Esophagus muscularis mucosa (tissue), 4 donors: ENCODE measurements around the gene TBX3. TPM values are rescaled to one million over a fixed set of nuclear protein-coding genes. Genes with fewer than 3 reads are reported as not detected.

ENCODE experiments used
- DNase-seq: peaks from one replicate; pipeline ENCODE4 v3.0.0-alpha.2; 2017; ENCODE audit errors: extremely low spot score
- H3K27ac ChIP-seq, 4 donors: fragments of 200-600 bp; sonication (generic); replicated peaks in 1 of 4; 1 replicate in 3 of 4; 2 replicates in 1 of 4; pipeline ENCODE4 v1.5.1; 2016 to 2019; ENCODE audit warnings: mild to moderate bottlenecking in 1 of 4
- H3K27me3 ChIP-seq, 4 donors: fragments of 200-600 bp; sonication (generic); one replicate each; pipeline versions ENCODE4 v1.5.1 to v1.6.0; 2016 to 2019
- H3K36me3 ChIP-seq, 4 donors: fragments of 200-600 bp; sonication (generic); one replicate each; pipeline ENCODE4 v1.5.1; 2016 to 2019
- H3K4me1 ChIP-seq, 4 donors: fragments of 200-600 bp; sonication (generic); one replicate each; pipeline ENCODE4 v1.5.1; 2016 to 2019
- H3K4me3 ChIP-seq, 4 donors: fragments of 200-600 bp; sonication (generic); 1 replicate in 2 of 4; 2 replicates in 2 of 4; pipeline ENCODE4 v1.5.1; 2016 to 2019; ENCODE audit warnings: mild to moderate bottlenecking in 4 of 4, moderate library complexity in 1 of 4
- H3K9me3 ChIP-seq, 4 donors: fragments of 200-600 bp; sonication (generic); 1 replicate in 3 of 4; 2 replicates in 1 of 4; pipeline ENCODE4 v1.5.1; 2016 to 2019
- EP300 ChIP-seq: sonication (generic); formaldehyde crosslinking; IDR thresholded peaks from one replicate; pipeline ENCODE4 v1.6.1; 2017; ENCODE audit warnings: antibody characterized with exemption
- POLR2A ChIP-seq: fragments of 450-650 bp; IDR thresholded peaks from one replicate; pipeline ENCODE4 v1.6.1; 2017; ENCODE audit warnings: antibody characterized with exemption, moderate library complexity, mild to moderate bottlenecking, low read depth
- POLR2AphosphoS5 ChIP-seq, 2 donors: sonication (generic); formaldehyde crosslinking; IDR thresholded peaks; one replicate each; pipeline ENCODE4 v1.6.1; 2017; ENCODE audit warnings: antibody characterized with exemption in 2 of 2
- WGBS: methylation state at CpG from one replicate; pipeline ENCODE4 v1.1.5; 2018; 5-methylcytosine and 5-hydroxymethylcytosine counted together
- intact Hi-C: fragments of 100-400 bp; cut with DNase I; formaldehyde crosslinking; loops from one replicate; pipeline ENCODE4 v1.15.1; 2023
- total RNA-seq, 4 donors: library from RNA; depleted of rRNA; stranded (reverse); fragments of >200 nt; gene quantifications; one replicate each; pipeline versions ENCODE4 v1.1.0 to v1.2.1, GENCODE V29; 2016
- TF ChIP-seq, protein P1 (sequence below), 3 experiments: fragments of 200-600 bp in 2 of 3; fragments of 450-650 bp in 1 of 3; sonication (generic) in 2 of 3; IDR thresholded peaks; one replicate each; pipeline ENCODE4 v1.5.1; 2017 to 2019; ENCODE audit warnings: antibody characterized with exemption in 3 of 3, mild to moderate bottlenecking in 2 of 3, moderate library complexity in 1 of 3

The TBX3 gene
- total RNA-seq, 4 donors from 2014 or later, result 5.3 to 10.4 (median 8.6) TPM

DNA sequence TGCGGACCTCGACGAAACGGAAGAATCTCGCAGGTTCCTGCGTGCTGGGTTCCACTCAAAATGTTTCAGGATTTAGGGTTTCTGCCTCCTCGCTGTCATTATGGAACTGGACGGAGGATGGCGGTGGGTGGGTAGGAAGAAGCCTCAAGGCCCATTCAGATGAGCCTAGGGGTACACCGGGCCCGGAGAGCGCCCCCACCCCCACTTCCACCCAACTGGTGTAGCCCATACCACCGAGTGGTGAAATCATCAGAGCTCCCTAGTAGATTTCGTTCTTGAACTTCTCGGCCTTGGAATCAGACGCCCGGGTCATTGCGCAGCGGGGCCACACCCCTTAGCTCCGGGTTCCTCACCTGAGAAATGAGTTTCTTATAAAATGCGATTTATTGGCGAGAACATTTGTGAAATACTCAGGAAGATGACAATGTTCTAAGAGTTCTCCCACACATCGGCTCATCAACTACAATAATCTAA is 13.3 kb upstream of the TBX3 start:
- no peak overlapping the region for H3K27ac ChIP-seq
- no peak for TF ChIP-seq POLR2A
- TF ChIP-seq, protein P1, sequence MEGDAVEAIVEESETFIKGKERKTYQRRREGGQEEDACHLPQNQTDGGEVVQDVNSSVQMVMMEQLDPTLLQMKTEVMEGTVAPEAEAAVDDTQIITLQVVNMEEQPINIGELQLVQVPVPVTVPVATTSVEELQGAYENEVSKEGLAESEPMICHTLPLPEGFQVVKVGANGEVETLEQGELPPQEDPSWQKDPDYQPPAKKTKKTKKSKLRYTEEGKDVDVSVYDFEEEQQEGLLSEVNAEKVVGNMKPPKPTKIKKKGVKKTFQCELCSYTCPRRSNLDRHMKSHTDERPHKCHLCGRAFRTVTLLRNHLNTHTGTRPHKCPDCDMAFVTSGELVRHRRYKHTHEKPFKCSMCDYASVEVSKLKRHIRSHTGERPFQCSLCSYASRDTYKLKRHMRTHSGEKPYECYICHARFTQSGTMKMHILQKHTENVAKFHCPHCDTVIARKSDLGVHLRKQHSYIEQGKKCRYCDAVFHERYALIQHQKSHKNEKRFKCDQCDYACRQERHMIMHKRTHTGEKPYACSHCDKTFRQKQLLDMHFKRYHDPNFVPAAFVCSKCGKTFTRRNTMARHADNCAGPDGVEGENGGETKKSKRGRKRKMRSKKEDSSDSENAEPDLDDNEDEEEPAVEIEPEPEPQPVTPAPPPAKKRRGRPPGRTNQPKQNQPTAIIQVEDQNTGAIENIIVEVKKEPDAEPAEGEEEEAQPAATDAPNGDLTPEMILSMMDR (IDR thresholded peaks at IDR 0.05), result no peak
- TF ChIP-seq POLR2AphosphoS5 (IDR thresholded peaks at IDR 0.05), result no peak
- TF ChIP-seq EP300, result no peak
- H3K27me3 ChIP-seq, result peaks cover 0 to 100% (median 66%) of the 10 kb centered on the region in 4 donors
- no peak for DNase-seq
- H3K4me1 ChIP-seq, result peaks cover 11 to 49% (median 24%) of the 10 kb centered on the region in 4 donors
- no peak overlapping the region for H3K4me3 ChIP-seq
- no peaks in the 10 kb centered on the region for H3K9me3 ChIP-seq
- WGBS, result 9% methylated on average over 15 of the region's 23 CpGs
- intact Hi-C loops, result no loop called here
- no peaks in the 10 kb centered on the region for H3K36me3 ChIP-seq

DNA sequence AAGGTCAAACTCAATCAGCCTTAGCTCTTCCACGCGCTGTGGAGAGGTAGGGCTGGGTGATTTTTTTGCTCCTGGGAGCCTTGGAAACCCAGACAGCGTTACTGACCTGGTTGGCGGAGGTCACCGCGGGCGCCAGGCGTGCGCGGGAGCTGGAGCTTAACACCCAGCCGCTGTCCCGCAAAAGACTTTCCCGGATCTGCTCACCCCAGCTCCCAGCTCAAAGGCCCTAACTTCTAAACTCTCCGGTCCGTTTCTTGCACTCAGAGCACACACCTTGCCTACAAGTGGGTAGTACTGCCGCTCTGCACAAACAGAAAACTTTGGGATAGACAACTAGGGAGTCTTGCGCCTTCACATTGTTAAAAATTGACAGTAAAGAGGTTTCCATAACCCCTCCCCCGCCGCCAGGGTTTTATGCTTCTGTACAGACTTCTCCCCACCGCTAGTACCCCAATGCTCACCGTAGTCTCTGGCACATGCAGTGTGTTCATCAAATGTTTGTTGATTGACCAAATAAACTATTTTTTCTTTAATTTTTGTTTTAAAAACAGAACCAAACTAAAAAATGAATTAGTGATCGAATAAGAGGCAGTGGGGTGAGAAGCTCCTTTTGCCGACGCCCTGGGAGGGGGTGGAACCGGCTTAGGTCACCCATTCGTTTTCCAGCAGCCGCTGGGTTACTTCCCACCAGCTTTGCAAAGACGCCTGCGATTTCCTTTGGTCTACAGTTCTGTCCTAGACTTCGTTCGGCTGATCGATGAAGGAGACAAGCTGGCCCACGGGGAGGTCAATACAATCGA is 12.7 kb upstream of the TBX3 start:
- Histone ChIP-seq H3K27me3 (peaks cover 0 to 100% (median 70%) of the 10 kb centered on the region in 4 donors), H3K9me3 (no peaks in the 10 kb centered on the region), H3K36me3 (no peaks in the 10 kb centered on the region), H3K4me3 (no peak overlapping the region), H3K4me1 (peaks cover 11 to 53% (median 30%) of the 10 kb centered on the region in 4 donors), H3K27ac (no peak overlapping the region)
- no peak for DNase-seq
- 24% methylated on average over 31 of the region's 34 CpGs for WGBS
- TF ChIP-seq EP300 (no peak), POLR2A (no peak), POLR2AphosphoS5 (IDR thresholded peaks at IDR 0.05) (no peak)
- TF ChIP-seq, protein P1 (IDR thresholded peaks at IDR 0.05), result no peak
- intact Hi-C loops, result no loop called here

DNA sequence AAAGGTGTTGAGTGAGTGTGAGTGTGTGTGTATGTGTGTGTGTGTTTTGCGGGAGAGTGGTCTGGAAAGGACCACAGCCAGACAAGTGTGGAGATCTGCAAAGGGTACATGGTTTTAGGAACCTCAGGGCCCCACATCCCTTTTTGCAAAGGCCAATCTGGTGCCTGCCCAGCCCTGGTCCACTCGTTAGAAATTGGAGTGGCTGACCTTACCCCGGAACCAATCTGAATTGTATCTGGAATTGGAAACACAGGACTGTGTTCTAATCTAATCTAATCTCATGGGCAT is 11.3 kb upstream of the TBX3 start:
- no peak overlapping the region for H3K27ac ChIP-seq
- TF ChIP-seq, protein P1 (IDR thresholded peaks at IDR 0.05), result no peak
- TF ChIP-seq EP300 (no peak), POLR2AphosphoS5 (IDR thresholded peaks at IDR 0.05) (no peak), POLR2A (no peak)
- intact Hi-C loops, result no loop called here
- H3K4me1 ChIP-seq, result peaks cover 11 to 49% (median 29%) of the 10 kb centered on the region in 4 donors
- no peak for DNase-seq
- H3K4me3 ChIP-seq, result no peak overlapping the region
- H3K36me3 ChIP-seq, result no peaks in the 10 kb centered on the region
- H3K27me3 ChIP-seq, result peaks cover 0 to 100% (median 71%) of the 10 kb centered on the region in 4 donors
- H3K9me3 ChIP-seq, result no peaks in the 10 kb centered on the region
- 57% methylated on average over 1 of the region's 3 CpGs for WGBS

DNA sequence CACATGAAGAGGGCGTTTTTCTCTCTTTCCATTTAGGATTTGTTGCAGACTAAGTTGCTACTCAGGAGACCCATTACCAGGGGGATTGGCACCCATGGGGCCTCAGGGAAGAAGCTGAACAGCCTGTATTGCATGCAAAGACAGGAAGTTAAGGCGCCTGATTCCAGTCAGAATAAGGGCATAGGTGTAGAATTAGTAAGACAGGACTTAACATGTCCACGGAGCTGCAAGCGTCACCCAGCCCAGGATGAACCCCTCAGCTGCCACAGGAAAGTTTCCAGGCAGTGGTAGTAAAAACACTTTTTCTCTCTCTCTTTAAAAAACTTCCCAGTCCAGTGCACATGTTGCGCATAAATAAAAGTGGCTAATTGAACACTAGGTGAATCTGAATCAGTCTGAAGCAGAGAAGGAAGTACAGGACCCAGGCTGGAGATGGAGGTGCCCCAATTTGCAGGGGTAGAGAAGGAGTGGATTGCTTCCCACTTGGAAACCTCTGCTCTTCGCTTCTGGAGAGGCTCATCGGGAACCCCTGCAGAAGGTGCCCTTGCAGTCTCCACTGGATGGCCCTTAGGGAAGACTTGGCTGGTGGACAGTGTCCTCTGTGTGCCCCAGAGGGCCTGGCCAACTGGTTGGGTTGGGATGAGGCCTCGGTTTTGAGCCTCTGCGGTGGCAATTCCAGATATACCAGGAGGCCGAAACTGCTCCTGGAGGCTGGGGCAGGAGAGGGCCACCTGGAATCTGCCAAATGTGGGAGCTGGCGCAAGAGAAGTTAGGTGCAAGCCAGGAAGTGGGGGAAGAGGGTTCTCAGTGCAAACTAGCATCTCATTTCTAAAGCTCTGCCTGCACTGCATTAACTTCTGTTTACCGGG is 10.7 kb upstream of the TBX3 start:
- WGBS, result 61% methylated on average over 12 of the region's 12 CpGs
- H3K27me3 ChIP-seq, result peaks cover 0 to 100% (median 68%) of the 10 kb centered on the region in 4 donors
- H3K27ac ChIP-seq, result no peak overlapping the region
- H3K4me1 ChIP-seq, result peaks cover 11 to 43% (median 25%) of the 10 kb centered on the region in 4 donors
- TF ChIP-seq, protein P1 (IDR thresholded peaks at IDR 0.05), result no peak
- TF ChIP-seq POLR2A (no peak), POLR2AphosphoS5 (IDR thresholded peaks at IDR 0.05) (no peak), EP300 (no peak)
- no peak overlapping the region for H3K4me3 ChIP-seq
- no peaks in the 10 kb centered on the region for H3K36me3 ChIP-seq
- H3K9me3 ChIP-seq, result no peaks in the 10 kb centered on the region
- intact Hi-C loops, result no loop called here
- DNase-seq, result no peak
